ENCODE results near the gene GALNT17. TPM values are rescaled to one million over a fixed set of nuclear protein-coding genes. Genes with fewer than 3 reads are reported as not detected.

Gene GALNT17
- total RNA-seq, 2 donors from 2014 or later, result 46.7 to 58.1 TPM

GRCh38 chr7:71148098-71148497, 16.2 kb downstream of the GALNT17 start:
- DNase-seq (ENCODE audit: low spot score), result no peak
- intact Hi-C loops (cut with DNase I), result no loop called here
- Histone ChIP-seq H3K4me1 (replicated peaks) (no peaks in the 10 kb centered on the region), H3K36me3 (no peaks in the 10 kb centered on the region), H3K9me3 (no peaks in the 10 kb centered on the region), H3K27ac (no peak overlapping the region), H3K27me3 (replicated peaks; ENCODE audit: insufficient read depth) (no peaks in the 10 kb centered on the region), H3K4me3 (no peak overlapping the region)
- TF ChIP-seq POLR2A (IDR thresholded peaks at IDR 0.05), result no peak
- TF ChIP-seq POLR2AphosphoS5 (IDR thresholded peaks at IDR 0.05), result no peak
- TF ChIP-seq CTCF (IDR thresholded peaks at IDR 0.05), result no peak

- H3K4me3 ChIP-seq, result no peak overlapping the region
- DNase-seq (ENCODE audit: low spot score), result no peak
- H3K36me3 ChIP-seq, result no peaks in the 10 kb centered on the region
- no peaks in the 10 kb centered on the region for H3K9me3 ChIP-seq
- no peaks in the 10 kb centered on the region for H3K27me3 ChIP-seq (replicated peaks; ENCODE audit: insufficient read depth)
- H3K4me1 ChIP-seq (replicated peaks), result no peaks in the 10 kb centered on the region
- 89% methylated on average over 9 of the region's 9 CpGs for WGBS
- TF ChIP-seq CTCF (IDR thresholded peaks at IDR 0.05) (no peak), POLR2A (IDR thresholded peaks at IDR 0.05) (no peak), POLR2AphosphoS5 (IDR thresholded peaks at IDR 0.05) (no peak)
- no peak overlapping the region for H3K27ac ChIP-seq
- intact Hi-C loops (cut with DNase I), result no loop called here
These were observed 23.3 kb downstream of the GALNT17 start for GRCh38 chr7:71155236-71155635.

GRCh38 chr7:71157757-71158156, 25.8 kb downstream of the GALNT17 start:
- WGBS, result 99% methylated on average over 3 of the region's 3 CpGs
- H3K36me3 ChIP-seq, result no peaks in the 10 kb centered on the region
- intact Hi-C loops (cut with DNase I), result no loop called here
- H3K27me3 ChIP-seq (replicated peaks; ENCODE audit: insufficient read depth), result no peaks in the 10 kb centered on the region
- H3K9me3 ChIP-seq, result no peaks in the 10 kb centered on the region
- no peak for TF ChIP-seq POLR2AphosphoS5 (IDR thresholded peaks at IDR 0.05)
- TF ChIP-seq POLR2A (IDR thresholded peaks at IDR 0.05), result no peak
- no peak for TF ChIP-seq CTCF (IDR thresholded peaks at IDR 0.05)
- no peaks in the 10 kb centered on the region for H3K4me1 ChIP-seq (replicated peaks)
- no peak overlapping the region for H3K4me3 ChIP-seq
- no peak overlapping the region for H3K27ac ChIP-seq
- DNase-seq (ENCODE audit: low spot score), result no peak

GRCh38 chr7:71165708-71166107, 33.8 kb downstream of the GALNT17 start:
- intact Hi-C loops (cut with DNase I), result no loop called here
- no peaks in the 10 kb centered on the region for H3K4me1 ChIP-seq (replicated peaks)
- DNase-seq (ENCODE audit: low spot score), result no peak
- H3K9me3 ChIP-seq, result no peaks in the 10 kb centered on the region
- no peaks in the 10 kb centered on the region for H3K36me3 ChIP-seq
- no peak overlapping the region for H3K27ac ChIP-seq
- no peaks in the 10 kb centered on the region for H3K27me3 ChIP-seq (replicated peaks; ENCODE audit: insufficient read depth)
- no peak for TF ChIP-seq POLR2AphosphoS5 (IDR thresholded peaks at IDR 0.05)
- TF ChIP-seq CTCF (IDR thresholded peaks at IDR 0.05), result no peak
- TF ChIP-seq POLR2A (IDR thresholded peaks at IDR 0.05), result no peak
- WGBS, result 70% methylated on average over 6 of the region's 6 CpGs
- H3K4me3 ChIP-seq, result no peak overlapping the region

GRCh38 chr7:71171476-71171875, 39.5 kb downstream of the GALNT17 start:
- no peaks in the 10 kb centered on the region for H3K27me3 ChIP-seq (replicated peaks; ENCODE audit: insufficient read depth)
- no peaks in the 10 kb centered on the region for H3K9me3 ChIP-seq
- H3K4me3 ChIP-seq, result no peak overlapping the region
- H3K36me3 ChIP-seq, result no peaks in the 10 kb centered on the region
- H3K27ac ChIP-seq, result peak overlapping the region in 1 of 2 donors; percentile 43
- peak; percentile 54 for TF ChIP-seq POLR2AphosphoS5 (IDR thresholded peaks at IDR 0.05)
- TF ChIP-seq POLR2A (IDR thresholded peaks at IDR 0.05), result no peak
- peak in 1 of 4 experiments; percentile 26 for TF ChIP-seq CTCF (IDR thresholded peaks at IDR 0.05)
- H3K4me1 ChIP-seq (replicated peaks), result no peaks in the 10 kb centered on the region
- WGBS, result 41% methylated on average over 4 of the region's 4 CpGs
- no peak for DNase-seq (ENCODE audit: low spot score)
- intact Hi-C loops (cut with DNase I), result no loop called here

Data from prostate gland (tissue), 2 donors.